ENCODE measurements around the gene PDHB. TPM values are rescaled to one million over a fixed set of nuclear protein-coding genes. Genes with fewer than 3 reads are reported as not detected.
A peak's percentile ranks its signal among the peaks of the same experiment; 100 is the strongest.

PDHB gene
- total and polyA plus RNA-seq, 7 donors: 105 to 158 (median 131) TPM

DNA sequence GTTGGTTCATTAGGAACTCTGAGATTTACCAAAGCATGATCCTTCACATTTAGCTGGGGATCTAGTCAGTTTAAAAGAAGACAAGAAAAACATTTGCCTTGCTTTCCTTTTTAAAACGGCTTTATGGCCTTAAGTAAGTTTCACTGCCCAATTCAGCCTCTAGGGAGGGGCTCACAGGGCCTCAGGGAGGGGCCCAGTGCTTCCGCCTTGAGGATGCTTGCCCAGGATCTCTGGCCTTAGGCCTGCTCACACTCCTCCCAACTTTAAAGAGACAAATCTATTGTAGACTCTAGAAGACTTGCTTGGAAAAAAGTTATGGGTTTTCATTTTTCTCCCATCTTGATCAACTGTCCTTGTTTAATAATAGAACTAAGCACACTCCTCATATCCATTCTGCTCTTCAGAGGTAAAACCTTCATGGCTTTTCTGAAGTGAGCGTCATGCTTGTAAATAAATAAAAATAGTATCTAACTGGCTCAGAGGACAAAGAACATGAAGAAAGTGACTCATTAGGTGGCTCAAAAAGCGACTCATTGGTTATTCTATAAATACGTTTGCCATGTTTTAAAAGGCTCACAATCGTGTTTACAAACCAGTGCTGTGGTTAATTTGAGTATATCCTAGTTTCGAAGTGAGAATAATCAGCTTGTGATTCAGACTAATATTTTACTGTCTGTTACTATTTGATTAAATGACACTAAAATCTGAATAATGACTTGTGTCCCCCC, 13.7 kb downstream of the PDHB start:
- no peaks in the 10 kb centered on the region for H3K4me1 ChIP-seq
- no peaks in the 10 kb centered on the region for H3K27me3 ChIP-seq (ENCODE audit: insufficient read depth in 3 of 3, low read length in 2 of 3)
- H3K9me3 ChIP-seq: no peaks in the 10 kb centered on the region
- peaks cover 8 to 65% of the 10 kb centered on the region in 2 donors for H3K36me3 ChIP-seq (ENCODE audit: insufficient read depth in 1 of 2, low read depth in 1 of 2)
- WGBS, 3 donors: 66 to 69% (median 67%) methylated on average over 7 of the region's 7 CpGs
- peak overlapping the region; percentile 36 for H3K27ac ChIP-seq
- intact Hi-C loops (cut with DNase I): loop anchor here in 1 of 2 donors (10.0 kb wide), 1 partner anchor 235 kb away; no protein-coding TSS in a partner anchor
- H3K4me3 ChIP-seq: no peak overlapping the region
- TF ChIP-seq, protein P1, sequence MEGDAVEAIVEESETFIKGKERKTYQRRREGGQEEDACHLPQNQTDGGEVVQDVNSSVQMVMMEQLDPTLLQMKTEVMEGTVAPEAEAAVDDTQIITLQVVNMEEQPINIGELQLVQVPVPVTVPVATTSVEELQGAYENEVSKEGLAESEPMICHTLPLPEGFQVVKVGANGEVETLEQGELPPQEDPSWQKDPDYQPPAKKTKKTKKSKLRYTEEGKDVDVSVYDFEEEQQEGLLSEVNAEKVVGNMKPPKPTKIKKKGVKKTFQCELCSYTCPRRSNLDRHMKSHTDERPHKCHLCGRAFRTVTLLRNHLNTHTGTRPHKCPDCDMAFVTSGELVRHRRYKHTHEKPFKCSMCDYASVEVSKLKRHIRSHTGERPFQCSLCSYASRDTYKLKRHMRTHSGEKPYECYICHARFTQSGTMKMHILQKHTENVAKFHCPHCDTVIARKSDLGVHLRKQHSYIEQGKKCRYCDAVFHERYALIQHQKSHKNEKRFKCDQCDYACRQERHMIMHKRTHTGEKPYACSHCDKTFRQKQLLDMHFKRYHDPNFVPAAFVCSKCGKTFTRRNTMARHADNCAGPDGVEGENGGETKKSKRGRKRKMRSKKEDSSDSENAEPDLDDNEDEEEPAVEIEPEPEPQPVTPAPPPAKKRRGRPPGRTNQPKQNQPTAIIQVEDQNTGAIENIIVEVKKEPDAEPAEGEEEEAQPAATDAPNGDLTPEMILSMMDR (IDR thresholded peaks at IDR 0.05): no peak
- peak; percentile 56 to 79 for DNase-seq
- ATAC-seq: peak in 3 of 4 donors; percentile 60 to 70 (median 61)

DNA sequence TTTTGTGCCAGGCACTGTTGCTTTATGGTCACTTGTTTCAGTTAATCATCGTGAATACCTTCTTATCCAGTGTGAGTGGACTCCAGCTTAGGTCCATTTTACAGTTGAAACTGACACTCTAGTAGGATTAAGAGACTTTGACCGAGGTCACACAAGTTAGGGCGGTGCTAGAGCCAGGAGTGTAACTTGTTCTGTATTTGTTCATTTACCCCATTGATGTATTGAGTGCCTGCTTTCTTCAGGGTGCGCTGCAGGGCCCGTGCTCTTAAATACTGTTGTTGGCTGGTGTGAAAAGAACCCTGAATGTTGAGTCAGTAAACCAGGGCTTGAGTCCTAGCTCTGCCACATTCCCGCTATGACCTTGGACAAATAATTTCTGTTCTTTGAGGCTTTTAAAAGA, 15.4 kb downstream of the PDHB start:
- no peaks in the 10 kb centered on the region for H3K27me3 ChIP-seq (ENCODE audit: insufficient read depth in 3 of 3, low read length in 2 of 3)
- H3K4me3 ChIP-seq: no peak overlapping the region
- TF ChIP-seq, protein P1 (IDR thresholded peaks at IDR 0.05): no peak
- H3K4me1 ChIP-seq: no peaks in the 10 kb centered on the region
- H3K9me3 ChIP-seq: no peaks in the 10 kb centered on the region
- no peak for ATAC-seq
- peaks cover 6 to 49% of the 10 kb centered on the region in 2 donors for H3K36me3 ChIP-seq (ENCODE audit: insufficient read depth in 1 of 2, low read depth in 1 of 2)
- H3K27ac ChIP-seq: no peak overlapping the region
- WGBS, 3 donors: 54 to 72% (median 64%) methylated on average over 6 of the region's 6 CpGs
- intact Hi-C loops (cut with DNase I): loop anchor here in 1 of 2 donors (10.0 kb wide), 1 partner anchor 233 kb away; no protein-coding TSS in a partner anchor
- no peak for DNase-seq

DNA sequence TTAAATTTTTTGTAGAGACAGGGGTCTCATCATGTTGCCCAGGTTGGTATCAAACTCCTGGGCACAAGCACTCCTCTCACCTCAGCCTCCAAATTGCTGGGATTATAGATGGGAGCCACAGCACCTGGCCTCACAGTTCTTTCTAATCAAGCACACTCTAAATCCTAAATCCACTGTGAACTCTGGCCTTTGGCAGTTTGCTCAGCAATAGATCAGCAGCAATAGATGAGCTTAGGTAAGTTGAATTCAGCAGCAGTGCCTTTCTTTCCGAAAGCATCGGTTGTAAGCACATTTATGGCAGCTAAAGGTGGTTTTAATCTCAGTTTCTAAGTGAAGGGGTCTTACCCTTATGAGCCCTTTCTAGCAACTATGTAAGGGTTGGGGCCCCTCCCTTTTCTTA, 16.6 kb downstream of the PDHB start:
- H3K36me3 ChIP-seq (ENCODE audit: insufficient read depth in 1 of 2, low read depth in 1 of 2): peaks cover 3 to 50% of the 10 kb centered on the region in 2 donors
- H3K9me3 ChIP-seq: no peaks in the 10 kb centered on the region
- intact Hi-C loops (cut with DNase I): loop anchor here in 1 of 2 donors (10.0 kb wide), 1 partner anchor 232 kb away; no protein-coding TSS in a partner anchor
- TF ChIP-seq, protein P1 (IDR thresholded peaks at IDR 0.05): no peak
- DNase-seq: no peak
- H3K4me3 ChIP-seq: no peak overlapping the region
- no peak overlapping the region for H3K27ac ChIP-seq
- ATAC-seq: no peak
- no peaks in the 10 kb centered on the region for H3K4me1 ChIP-seq
- no peaks in the 10 kb centered on the region for H3K27me3 ChIP-seq (ENCODE audit: insufficient read depth in 3 of 3, low read length in 2 of 3)
- WGBS, 3 donors: 78 to 86% (median 85%) methylated on average over 2 of the region's 2 CpGs

DNA sequence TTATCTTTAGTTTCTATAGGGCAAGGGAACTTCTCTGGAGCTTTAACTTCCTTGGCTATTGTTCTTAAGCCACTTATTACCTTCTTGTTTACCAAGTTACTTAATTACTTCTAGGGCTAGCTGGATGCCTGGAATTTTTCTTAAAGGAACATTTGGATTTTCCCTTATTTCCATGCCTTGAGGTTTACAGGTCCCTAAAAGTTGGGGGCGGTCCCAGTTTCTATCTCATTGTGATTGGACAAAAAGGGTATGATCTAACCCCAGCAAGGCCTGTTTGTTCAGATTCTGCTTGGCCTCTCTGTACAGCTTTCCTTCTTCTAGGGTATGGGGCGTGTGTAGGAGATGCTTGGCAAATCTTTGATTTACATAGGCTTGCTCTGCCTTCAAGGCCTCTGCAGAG, 17.4 kb downstream of the PDHB start:
- WGBS, 3 donors: 95 to 98% (median 96%) methylated on average over 2 of the region's 2 CpGs
- TF ChIP-seq, protein P1 (IDR thresholded peaks at IDR 0.05): no peak
- intact Hi-C loops (cut with DNase I): loop anchor here in 1 of 2 donors (10.0 kb wide), 1 partner anchor 231 kb away; no protein-coding TSS in a partner anchor
- ATAC-seq: no peak
- H3K4me3 ChIP-seq: no peak overlapping the region
- H3K36me3 ChIP-seq (ENCODE audit: insufficient read depth in 1 of 2, low read depth in 1 of 2): peaks cover 3 to 51% of the 10 kb centered on the region in 2 donors
- H3K27ac ChIP-seq: no peak overlapping the region
- DNase-seq: no peak
- H3K9me3 ChIP-seq: no peaks in the 10 kb centered on the region
- no peaks in the 10 kb centered on the region for H3K4me1 ChIP-seq
- no peaks in the 10 kb centered on the region for H3K27me3 ChIP-seq (ENCODE audit: insufficient read depth in 3 of 3, low read length in 2 of 3)
